HG03159 (cell line): ENCODE data around the gene DDT.
"Not testable (repeated sequence)": the region's sequence is repeated elsewhere in the genome, so short reads cannot be mapped to it uniquely, and the experiment has no call there.

Source experiments
- ATAC-seq: cut with Tn5 transposase; IDR thresholded peaks from one replicate; pipeline ENCODE4 v1.9.1; 2021; ENCODE audit warnings: mild to moderate bottlenecking, moderate library complexity; ENCODE audit not compliant: unreplicated experiment

The DDT gene

DNA sequence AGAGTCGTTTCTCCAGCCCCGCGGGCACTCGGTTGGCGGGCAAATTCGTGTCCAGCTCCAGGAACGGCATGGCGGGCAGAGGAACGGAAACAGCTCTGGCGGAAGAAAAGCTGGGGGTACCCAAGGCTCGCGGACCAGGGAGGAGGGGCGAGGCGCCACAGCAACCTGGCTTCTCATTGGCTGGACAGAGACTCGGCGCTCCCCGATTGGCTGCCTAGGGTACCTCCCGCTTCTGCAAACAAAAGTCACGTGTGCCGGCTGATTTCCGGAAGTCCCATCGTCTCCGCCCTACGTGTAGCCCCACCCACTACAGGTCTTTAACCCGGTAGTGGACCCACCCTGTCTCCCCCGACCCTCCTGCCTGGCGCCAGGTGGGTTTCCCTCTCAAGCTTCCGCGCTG lies at the start of gene DDT:
Gene DDT (minus strand): TSS at position 97 of the 400 bp plus-strand sequence. CDS start 27 bp downstream, at position 70.
- ATAC-seq, result peak; percentile 89

GRCh38 chr22:24023204-24023789 lies 49.1 kb upstream of the DDT start:
- no peak for ATAC-seq

DNA sequence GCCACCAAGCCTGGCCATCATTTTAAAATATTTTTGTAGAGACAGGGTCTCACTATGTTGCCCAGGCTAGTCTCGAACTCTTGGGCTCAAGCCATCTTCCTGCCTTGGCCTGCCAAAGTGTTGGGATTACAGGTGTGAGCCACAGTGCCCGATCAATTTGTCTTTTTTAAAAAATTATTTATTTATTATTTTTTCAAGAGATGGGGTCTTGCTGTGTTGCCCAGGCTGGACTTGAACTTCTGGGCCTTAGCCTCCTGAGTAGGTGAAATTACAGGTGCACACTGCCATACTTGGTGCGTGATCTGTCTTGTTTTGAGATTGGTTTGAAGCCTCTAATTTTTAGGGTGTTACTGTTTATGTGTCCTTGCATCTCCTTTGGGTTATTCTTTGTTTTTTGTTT lies 47.1 kb upstream of the DDT start:
- ATAC-seq, result no peak

DNA sequence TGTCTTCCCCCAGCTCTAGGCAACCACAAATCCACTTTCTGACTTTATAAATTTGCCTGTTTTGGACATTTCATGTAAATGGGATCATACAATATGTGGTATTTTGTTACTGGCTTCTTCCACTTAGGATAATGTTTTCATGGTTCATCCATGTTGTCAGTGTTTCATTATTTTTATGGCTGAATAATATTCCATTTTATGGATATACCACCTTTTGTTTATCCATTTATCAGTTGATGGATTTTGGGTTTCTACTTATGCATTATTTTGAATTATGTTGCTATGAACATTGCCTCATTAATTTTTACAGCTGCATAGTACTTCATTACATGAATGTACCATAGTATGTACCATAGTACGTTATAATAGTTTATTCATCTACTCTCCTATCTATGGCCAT lies 41.9 kb upstream of the DDT start:
- ATAC-seq, result no peak

DNA sequence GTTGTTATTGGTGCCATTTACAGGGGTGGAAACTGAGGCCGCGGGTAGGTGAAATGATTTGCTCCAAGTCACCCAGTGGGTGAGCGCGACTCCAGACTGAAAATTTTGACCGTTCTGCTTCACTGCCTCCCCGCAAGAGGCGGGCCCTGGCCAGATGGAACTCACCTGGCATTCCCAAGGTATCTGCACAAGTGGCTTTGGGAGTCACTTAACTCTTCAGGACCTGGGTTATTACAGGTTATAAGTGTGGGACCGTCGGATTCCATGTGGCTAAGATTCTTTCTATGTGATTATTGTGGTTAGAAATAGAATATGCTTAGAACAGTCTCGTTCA lies 37.5 kb upstream of the DDT start:
- peak; percentile 12 for ATAC-seq

- ATAC-seq, result no peak
Observed at GRCh38 chr22:24010018-24010391, 35.8 kb upstream of the DDT start.

GRCh38 chr22:24009227-24010017 lies 35.2 kb upstream of the DDT start:
- ATAC-seq, result no peak

DNA sequence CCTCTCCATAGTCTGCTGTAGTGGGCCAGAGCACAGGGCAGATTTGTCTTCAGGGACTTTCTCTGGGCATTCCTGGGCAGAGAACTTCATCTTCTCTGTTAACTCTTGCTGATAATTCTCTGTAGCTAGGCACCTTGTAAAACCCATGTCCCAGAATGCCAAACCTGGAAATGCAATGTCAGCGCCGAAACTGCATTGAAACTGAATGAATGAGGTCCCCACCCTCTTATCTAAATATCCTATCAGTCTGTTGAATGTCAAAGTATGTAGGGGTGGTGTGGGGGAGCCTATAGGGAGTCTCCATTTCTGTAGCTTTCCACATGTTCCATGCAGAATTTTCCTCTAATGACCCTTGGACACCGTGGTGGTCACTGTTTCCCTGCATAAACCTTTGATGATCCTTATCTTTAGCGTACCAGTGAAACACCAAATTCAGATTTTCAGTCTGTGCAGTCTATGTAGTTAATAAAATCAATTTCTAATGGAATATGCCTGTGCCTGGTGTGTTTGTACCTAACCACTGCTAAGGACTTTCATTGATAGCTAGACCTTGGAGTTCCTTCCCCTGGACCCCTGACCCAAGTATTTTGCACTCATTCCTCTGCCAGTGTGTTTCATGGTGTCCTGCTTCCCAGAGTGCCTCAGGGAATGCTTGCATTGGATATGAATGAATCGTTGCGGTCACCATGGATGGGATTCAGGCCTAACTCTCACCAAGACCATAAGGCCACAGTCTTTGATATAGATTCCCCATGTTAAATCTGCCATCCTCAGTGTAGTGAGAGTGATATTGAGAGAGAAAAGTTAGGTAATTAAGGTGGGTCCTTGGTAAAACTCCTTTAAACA lies 34.4 kb upstream of the DDT start:
- no peak for ATAC-seq

DNA sequence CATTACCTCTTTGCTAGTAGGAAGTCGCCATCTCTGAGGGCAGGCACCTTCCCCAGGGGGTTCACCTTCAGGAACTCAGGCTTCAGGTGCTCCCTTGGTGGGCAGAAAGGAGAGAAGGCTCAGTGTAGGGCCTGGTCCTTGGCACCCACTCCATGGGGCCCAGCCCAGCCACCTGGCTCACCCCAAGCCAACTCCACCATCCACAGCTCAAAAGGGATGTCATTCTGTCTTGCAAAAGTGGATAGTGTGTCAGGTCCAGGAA lies 33.7 kb upstream of the DDT start:
- ATAC-seq, result no peak

DNA sequence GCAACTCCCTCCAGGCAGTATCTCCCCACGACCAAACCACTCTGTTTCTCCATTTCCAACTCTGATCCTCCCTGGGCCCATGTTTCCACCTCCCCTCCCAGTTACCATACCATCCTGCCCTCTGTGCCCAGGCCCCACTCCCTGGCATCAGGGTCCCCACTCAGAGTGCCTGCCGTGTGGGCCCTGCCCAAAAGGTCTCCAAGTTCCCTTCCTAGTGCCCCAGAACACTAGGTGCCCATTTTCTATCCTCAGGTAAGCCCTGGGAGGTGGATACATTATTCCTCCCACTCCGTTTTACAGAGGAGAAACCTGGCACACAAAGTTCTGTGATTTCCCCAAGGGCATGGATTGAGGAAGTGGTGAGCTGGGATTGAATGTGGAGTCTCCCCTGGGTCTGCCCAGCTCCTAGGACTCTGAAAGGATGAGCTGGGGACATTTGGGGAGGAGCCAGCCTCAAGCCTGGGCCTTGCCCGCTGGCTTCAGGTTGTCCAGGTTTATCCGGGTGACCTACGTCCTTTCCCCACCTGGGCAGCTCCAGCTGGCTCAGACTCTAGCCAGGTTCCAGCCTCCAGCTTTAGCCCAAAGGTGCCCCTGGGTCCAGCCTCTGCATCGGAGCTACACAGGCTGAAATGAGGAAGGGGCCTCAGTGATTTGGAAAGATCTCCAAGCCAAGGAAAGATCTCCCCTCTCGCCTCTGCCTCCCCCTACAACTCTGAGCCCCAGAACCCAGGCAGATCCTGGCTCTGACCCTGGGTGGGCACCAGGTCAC lies 33.2 kb upstream of the DDT start:
- ATAC-seq, result no peak

GRCh38 chr22:24006914-24007214 lies 32.6 kb upstream of the DDT start:
- no peak for ATAC-seq

DNA sequence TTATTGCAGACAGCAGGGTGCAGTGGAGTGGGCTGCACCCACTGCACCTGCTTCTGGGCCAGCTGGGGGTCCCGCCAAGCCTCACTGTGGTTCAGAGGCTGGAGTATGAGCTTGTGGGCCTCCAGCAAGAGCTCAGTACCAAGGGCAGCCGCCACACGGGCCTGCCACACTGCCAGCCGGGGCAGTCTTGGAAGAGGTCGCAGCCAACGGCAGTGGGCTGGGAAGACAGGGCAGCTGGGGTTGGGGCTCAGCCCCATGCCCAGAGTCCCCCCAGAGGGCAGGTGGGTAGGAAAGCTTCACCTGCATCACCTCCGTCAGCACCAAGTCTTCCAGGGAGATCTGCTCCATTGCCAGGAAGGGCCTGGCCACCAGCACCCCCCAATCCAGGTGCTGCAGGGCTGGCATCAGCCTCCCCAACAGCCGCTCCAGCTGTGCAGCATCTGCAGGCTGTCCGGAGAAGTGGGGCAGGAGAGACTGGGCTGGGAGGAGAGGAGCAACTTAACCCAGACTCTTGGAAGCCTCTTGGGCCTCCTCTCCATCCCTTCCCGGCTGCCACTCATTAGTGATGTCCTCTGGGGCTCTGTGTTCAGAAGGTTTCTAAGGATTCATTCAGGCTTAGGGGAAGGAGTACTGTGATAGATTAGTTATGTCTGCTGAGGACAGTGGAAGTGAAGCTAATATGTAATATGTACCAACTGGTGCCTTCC lies 32.1 kb upstream of the DDT start:
- no peak for ATAC-seq

DNA sequence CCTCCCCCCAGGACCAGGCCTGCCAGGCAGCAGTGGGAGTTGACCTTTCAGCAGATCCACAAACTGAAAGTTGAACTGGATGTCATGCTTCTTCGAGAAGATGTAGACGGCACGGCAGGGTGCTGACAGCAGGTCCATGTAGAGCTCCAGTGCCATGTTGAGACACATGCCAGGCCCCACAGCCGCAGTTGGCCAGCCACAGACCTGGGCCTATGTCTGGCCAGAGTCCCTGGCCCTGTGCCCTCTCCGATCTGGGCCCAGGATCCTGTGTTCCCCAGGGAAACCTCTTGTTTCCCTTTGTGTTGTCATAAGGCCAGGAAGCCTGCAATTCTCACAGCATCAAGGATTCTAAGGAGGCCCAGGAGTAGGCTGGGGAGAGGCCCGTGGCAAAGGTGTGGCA lies 31.0 kb upstream of the DDT start, which contains the start of gene GSTT4:
Gene GSTT4 (minus strand): TSS at position 253 of the 400 bp plus-strand sequence. CDS start 97 bp downstream, at position 156.
- no peak for ATAC-seq

GRCh38 chr22:24003887-24004286 lies 29.6 kb upstream of the DDT start:
- no peak for ATAC-seq

GRCh38 chr22:24002851-24003250 lies 28.6 kb upstream of the DDT start:
- ATAC-seq, result no peak

DNA sequence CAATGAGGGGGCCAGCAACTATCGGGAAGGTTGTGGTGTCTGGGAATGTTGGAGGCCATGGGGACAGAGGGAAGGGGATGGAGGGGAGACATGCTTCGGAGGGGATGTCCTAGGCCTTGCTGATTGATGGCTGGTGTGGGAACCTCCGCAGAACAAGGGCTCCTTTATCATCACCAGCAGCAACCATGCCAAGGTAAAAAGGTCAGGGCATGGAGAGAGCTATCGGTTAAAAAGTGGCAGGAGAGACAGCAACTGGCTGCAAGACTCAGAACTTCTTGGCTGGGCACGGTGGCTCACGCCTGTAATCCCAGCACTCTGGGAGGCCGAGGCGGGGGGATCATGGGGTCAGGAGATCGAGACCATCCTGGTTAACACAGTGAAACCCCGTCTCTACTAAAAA lies 28.0 kb upstream of the DDT start:
- ATAC-seq, result no peak

- ATAC-seq, result no peak
Observed at GRCh38 chr22:24001314-24001713, 27.1 kb upstream of the DDT start.

- ATAC-seq, result not testable (repeated sequence)
Observed at GRCh38 chr22:23999779-24000178, 25.5 kb upstream of the DDT start.

DNA sequence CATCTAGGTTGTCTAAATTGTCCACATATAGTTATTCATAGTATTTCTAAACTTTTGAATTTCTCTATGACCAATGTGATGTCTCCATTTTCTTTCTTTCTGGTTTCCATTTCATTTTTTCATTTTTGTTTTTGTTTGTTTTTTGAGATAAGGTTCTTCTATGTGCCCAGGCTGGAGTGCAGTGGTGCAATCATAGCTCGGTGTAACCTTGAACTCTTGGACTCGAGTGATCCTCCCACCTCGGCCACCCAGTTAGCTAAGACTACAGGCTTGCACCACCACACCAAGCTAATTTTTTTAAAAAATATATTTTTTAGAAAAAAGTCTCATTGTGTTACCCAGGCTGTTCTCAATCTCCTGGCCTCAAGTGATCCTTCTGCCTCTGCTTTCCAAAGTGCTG lies 22.9 kb upstream of the DDT start:
- no peak for ATAC-seq

- ATAC-seq, result not testable (repeated sequence)
Observed at GRCh38 chr22:23993581-23994177, 19.4 kb upstream of the DDT start.
